Tibial nerve (tissue), 4 donors: ENCODE measurements around the gene CRKL. TPM values are rescaled to one million over a fixed set of nuclear protein-coding genes. Genes with fewer than 3 reads are reported as not detected.

Experiments used
- DNase-seq, 2 donors: peaks; one replicate each; pipeline ENCODE4 v3.0.0-alpha.2; 2019; ENCODE audit warnings: low spot score in 2 of 2
- H3K27ac ChIP-seq, 4 donors: fragments of 200-600 bp; sonication (generic) in 3 of 4; one replicate each; pipeline ENCODE4 v1.5.1; 2017 to 2019; ENCODE audit warnings: mild to moderate bottlenecking in 1 of 4
- H3K27me3 ChIP-seq, 2 donors: fragments of 200-600 bp; sonication (generic) in 1 of 2; one replicate each; pipeline versions ENCODE4 v1.5.1 to v1.6.0; 2017 to 2019
- H3K36me3 ChIP-seq, 3 donors: fragments of 200-600 bp; sonication (generic); one replicate each; pipeline ENCODE4 v1.5.1; 2018 to 2019
- H3K4me1 ChIP-seq, 4 donors: fragments of 200-600 bp; sonication (generic) in 3 of 4; one replicate each; pipeline ENCODE4 v1.5.1; 2017 to 2019
- H3K4me3 ChIP-seq, 4 donors: fragments of 200-600 bp; sonication (generic) in 3 of 4; one replicate each; pipeline ENCODE4 v1.5.1; 2017 to 2019; ENCODE audit warnings: mild to moderate bottlenecking in 1 of 4, moderate library complexity in 1 of 4
- H3K9me3 ChIP-seq, 4 donors: fragments of 200-600 bp; sonication (generic) in 3 of 4; one replicate each; pipeline ENCODE4 v1.5.1; 2017 to 2019
- EP300 ChIP-seq, 2 donors: sonication (generic); formaldehyde crosslinking; IDR thresholded peaks; one replicate each; pipeline ENCODE4 v1.6.1; 2017; ENCODE audit warnings: antibody characterized with exemption in 2 of 2, mild to moderate bottlenecking in 1 of 2
- POLR2A ChIP-seq, 2 donors: fragments of 450-650 bp; IDR thresholded peaks; one replicate each; pipeline ENCODE4 v1.6.1; 2017; ENCODE audit warnings: antibody characterized with exemption in 2 of 2, mild to moderate bottlenecking in 2 of 2, moderate library complexity in 2 of 2
- WGBS, 2 donors: methylation state at CpG; one replicate each; pipeline ENCODE4 v1.1.5; 2018; 5-methylcytosine and 5-hydroxymethylcytosine counted together
- total RNA-seq, 4 donors: library from RNA; depleted of rRNA; stranded (reverse); fragments of >200 nt; gene quantifications; one replicate each; pipeline ENCODE4 v1.1.0, GENCODE V29; 2016
- TF ChIP-seq, protein P1 (sequence below), 5 experiments: fragments of 200-600 bp in 3 of 5; fragments of 450-650 bp in 2 of 5; sonication (generic) in 3 of 5; IDR thresholded peaks; one replicate each; pipeline ENCODE4 v1.5.1; 2016 to 2019; ENCODE audit warnings: antibody characterized with exemption in 5 of 5, mild to moderate bottlenecking in 3 of 5, moderate library complexity in 2 of 5

CRKL gene
- total RNA-seq, 4 donors from 2014 or later, result 44.7 to 59.0 (median 51.5) TPM

DNA sequence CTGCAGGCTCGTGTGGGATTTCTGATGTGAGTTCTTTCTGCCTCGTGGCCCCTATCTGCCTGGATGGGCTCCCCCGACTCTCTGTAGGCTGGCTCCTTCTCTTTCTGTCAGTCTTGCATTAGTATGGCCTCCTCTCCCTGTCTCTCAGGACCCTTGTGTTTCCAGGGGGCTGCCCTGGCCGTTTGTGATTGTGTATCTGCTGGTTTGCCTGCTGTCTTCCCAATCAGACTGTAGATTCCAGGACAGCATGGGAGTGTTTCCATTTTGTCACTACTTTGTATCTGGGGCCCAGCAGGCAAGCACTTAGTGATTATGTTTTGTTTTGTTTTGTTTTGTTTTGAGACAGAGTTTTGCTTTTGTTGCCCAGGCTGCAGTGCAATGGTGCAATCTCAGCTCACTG, 32.8 kb upstream of the CRKL start:
- DNase-seq, result no peak
- H3K36me3 ChIP-seq, result peaks cover 6 to 81% (median 7%) of the 10 kb centered on the region in 3 donors
- 68 to 74% methylated on average over 4 of the region's 4 CpGs for WGBS, 2 donors
- no peak overlapping the region for H3K4me3 ChIP-seq
- TF ChIP-seq POLR2A (IDR thresholded peaks at IDR 0.05) (no peak), EP300 (IDR thresholded peaks at IDR 0.05) (no peak)
- TF ChIP-seq, protein P1, sequence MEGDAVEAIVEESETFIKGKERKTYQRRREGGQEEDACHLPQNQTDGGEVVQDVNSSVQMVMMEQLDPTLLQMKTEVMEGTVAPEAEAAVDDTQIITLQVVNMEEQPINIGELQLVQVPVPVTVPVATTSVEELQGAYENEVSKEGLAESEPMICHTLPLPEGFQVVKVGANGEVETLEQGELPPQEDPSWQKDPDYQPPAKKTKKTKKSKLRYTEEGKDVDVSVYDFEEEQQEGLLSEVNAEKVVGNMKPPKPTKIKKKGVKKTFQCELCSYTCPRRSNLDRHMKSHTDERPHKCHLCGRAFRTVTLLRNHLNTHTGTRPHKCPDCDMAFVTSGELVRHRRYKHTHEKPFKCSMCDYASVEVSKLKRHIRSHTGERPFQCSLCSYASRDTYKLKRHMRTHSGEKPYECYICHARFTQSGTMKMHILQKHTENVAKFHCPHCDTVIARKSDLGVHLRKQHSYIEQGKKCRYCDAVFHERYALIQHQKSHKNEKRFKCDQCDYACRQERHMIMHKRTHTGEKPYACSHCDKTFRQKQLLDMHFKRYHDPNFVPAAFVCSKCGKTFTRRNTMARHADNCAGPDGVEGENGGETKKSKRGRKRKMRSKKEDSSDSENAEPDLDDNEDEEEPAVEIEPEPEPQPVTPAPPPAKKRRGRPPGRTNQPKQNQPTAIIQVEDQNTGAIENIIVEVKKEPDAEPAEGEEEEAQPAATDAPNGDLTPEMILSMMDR (IDR thresholded peaks at IDR 0.05), result no peak
- H3K27ac ChIP-seq, result no peak overlapping the region
- H3K9me3 ChIP-seq, result no peaks in the 10 kb centered on the region
- peaks cover 0 to 9% (median 0%) of the 10 kb centered on the region in 4 donors for H3K4me1 ChIP-seq
- no peaks in the 10 kb centered on the region for H3K27me3 ChIP-seq

DNA sequence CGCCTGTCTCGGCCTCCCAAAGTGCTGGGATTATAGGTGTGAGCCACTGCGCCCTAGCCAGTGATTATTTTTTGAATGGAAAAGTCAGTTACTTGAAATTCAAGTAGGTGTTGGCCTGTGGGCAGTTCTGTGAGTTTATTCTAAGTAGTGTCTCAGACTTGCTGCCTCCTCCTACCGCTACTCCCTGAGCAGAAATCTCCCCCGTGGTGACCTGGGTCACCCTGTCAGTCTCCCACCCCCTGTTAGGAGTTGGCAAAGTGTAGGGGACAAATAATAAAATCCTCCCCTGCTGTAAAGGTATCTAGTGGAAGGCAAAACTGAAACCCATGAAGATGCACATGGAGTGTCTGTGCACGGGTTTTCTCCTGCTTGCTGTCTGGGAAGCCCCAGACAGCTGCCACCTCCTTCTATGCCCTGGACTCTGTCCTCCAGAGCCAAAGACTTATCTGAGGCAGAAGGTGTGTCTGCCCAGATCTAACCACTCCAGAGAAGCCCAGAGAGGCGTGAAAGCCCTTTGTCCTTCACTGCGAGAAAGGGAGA, 32.1 kb upstream of the CRKL start:
- no peak for TF ChIP-seq POLR2A (IDR thresholded peaks at IDR 0.05)
- TF ChIP-seq EP300 (IDR thresholded peaks at IDR 0.05), result no peak
- TF ChIP-seq, protein P1 (IDR thresholded peaks at IDR 0.05), result no peak
- Histone ChIP-seq H3K9me3 (no peaks in the 10 kb centered on the region), H3K4me3 (no peak overlapping the region), H3K4me1 (peaks cover 0 to 9% (median 0%) of the 10 kb centered on the region in 4 donors), H3K27ac (peak overlapping the region in 2 of 4 donors; percentile 52 to 58), H3K27me3 (no peaks in the 10 kb centered on the region), H3K36me3 (peaks cover 6 to 87% (median 7%) of the 10 kb centered on the region in 3 donors)
- DNase-seq, result no peak
- 72 to 80% methylated on average over 8 of the region's 8 CpGs for WGBS, 2 donors

DNA sequence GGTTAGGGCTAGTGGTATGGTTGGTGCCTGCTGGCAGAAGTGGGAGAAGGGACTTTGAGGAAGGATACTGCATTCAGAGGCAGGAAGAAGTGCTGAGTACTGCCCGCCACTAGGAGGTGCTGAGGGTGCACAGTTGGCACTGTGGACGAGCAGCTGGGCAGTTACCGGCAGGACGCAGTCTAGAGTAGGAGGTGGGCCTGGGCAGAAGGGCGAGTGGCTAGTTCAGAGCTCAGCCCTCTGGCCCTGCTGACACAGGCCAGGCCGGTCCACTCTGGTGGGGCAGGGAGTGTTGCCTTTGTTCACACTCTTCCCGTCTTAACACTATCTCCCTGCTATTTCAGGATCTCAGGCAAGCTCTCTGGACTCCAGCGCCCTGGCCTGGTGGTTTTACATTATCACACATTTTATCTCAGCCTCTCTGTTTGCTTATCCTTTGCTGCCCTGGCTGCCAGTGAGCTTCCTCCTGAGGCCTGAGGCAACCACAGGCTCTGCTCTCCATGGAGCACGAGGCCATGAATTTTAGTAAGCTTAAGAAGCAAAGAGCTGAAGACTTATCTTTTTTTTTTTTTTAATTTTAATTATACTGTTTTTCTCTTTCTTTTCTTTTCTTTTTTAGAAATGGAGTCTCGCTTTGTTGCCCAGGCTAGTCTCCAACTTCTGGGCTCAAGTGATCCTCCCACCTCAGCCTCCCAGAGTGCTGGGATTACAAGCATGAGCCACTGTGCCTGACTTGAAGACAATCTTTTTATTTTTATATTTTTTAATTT, 31.5 kb upstream of the CRKL start:
- no peaks in the 10 kb centered on the region for H3K27me3 ChIP-seq
- TF ChIP-seq, protein P1 (IDR thresholded peaks at IDR 0.05), result peak; percentile 53 to 83 (median 81)
- no peak for TF ChIP-seq POLR2A (IDR thresholded peaks at IDR 0.05)
- TF ChIP-seq EP300 (IDR thresholded peaks at IDR 0.05), result peak in 1 of 2 donors; percentile 55
- no peak overlapping the region for H3K4me3 ChIP-seq
- H3K9me3 ChIP-seq, result no peaks in the 10 kb centered on the region
- H3K4me1 ChIP-seq, result peaks cover 0 to 9% (median 0%) of the 10 kb centered on the region in 4 donors
- H3K27ac ChIP-seq, result peak overlapping the region in 2 of 4 donors; percentile 52 to 58
- H3K36me3 ChIP-seq, result peaks cover 6 to 91% (median 7%) of the 10 kb centered on the region in 3 donors
- DNase-seq, result peak; percentile 45 to 67
- WGBS, 2 donors, result 27 to 32% methylated on average over 10 of the region's 10 CpGs

DNA sequence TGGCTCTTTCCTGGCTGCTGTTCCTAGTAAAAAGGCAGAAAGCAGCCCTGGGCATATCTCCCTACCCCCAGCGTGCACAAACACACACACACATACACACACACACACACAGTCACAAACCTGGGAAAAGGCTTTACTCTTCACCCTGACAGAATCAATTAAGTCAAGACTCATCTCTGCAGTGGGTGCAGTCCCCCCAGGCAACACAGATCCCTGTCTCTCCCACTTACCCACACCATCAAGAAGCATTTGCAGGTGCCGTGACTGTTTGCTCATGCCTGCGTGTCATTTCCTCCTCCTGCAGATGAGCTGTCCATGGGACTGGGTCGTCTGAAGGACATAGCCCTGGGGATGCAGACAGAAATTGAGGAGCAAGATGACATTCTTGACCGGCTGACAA, 29.8 kb upstream of the CRKL start:
- H3K36me3 ChIP-seq, result peaks cover 0 to 76% (median 7%) of the 10 kb centered on the region in 3 donors
- H3K27me3 ChIP-seq, result no peaks in the 10 kb centered on the region
- peaks cover 0 to 9% (median 0%) of the 10 kb centered on the region in 4 donors for H3K4me1 ChIP-seq
- no peak for TF ChIP-seq EP300 (IDR thresholded peaks at IDR 0.05)
- TF ChIP-seq POLR2A (IDR thresholded peaks at IDR 0.05), result no peak
- TF ChIP-seq, protein P1 (IDR thresholded peaks at IDR 0.05), result no peak
- no peak overlapping the region for H3K27ac ChIP-seq
- DNase-seq, result no peak
- H3K4me3 ChIP-seq, result no peak overlapping the region
- no peaks in the 10 kb centered on the region for H3K9me3 ChIP-seq
- 77 to 82% methylated on average over 5 of the region's 5 CpGs for WGBS, 2 donors
